Superior temporal gyrus (tissue), 1 donor: ENCODE measurements around the gene RNF222.

Experiments
- DNase-seq: peaks from one replicate; pipeline ENCODE4 v3.0.0-alpha.2; 2016; ENCODE audit errors: extremely low spot score

The RNF222 gene

GRCh38 chr17:8345052-8345690 is 52.5 kb downstream of the RNF222 start:
- no peak for DNase-seq

DNA sequence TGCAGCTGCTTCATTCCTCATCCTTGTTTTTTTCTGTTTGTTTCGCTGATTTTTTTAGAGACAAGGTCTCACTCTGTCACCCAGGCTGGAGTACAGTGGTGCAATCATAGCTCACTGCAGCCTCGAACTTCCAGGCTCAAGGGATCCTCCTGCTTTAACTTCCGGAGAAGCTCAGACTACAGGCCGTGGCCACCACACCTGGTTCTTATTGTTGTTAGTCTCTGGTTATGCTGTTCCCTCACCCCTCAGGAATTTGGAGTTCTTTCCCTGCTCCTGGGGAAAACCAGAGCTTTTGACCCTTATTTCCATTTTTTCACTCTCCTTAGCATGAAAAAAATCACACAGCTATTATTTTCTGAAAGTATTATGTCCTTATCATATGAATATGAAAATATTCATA is 56.2 kb downstream of the RNF222 start:
- no peak for DNase-seq
